Loucy (cell line): ENCODE results near the gene FAM217B.
A peak's percentile ranks its signal among the peaks of the same experiment; 100 is the strongest.

Experiments
- H2AFZ ChIP-seq: fragments of 200-600 bp; sonication (generic); 2 replicates; pipeline ENCODE4 v1.6.0; 2016; ENCODE audit warnings: antibody characterized with exemption, mild to moderate bottlenecking, low read length, moderate library complexity
- H3F3A ChIP-seq: fragments of 200-600 bp; 2 replicates; pipeline ENCODE4 v1.6.0; 2016; ENCODE audit warnings: antibody characterized with exemption, low read depth, mild to moderate bottlenecking
- H3K27me3 ChIP-seq: fragments of 200-600 bp; sonication (generic); 2 replicates; pipeline ENCODE4 v1.6.1; 2014; ENCODE audit warnings: low read length, mild to moderate bottlenecking; ENCODE audit not compliant: insufficient read depth, poor library complexity, severe bottlenecking
- H3K36me3 ChIP-seq: fragments of 200-600 bp; sonication (generic); 2 replicates; pipeline ENCODE4 v1.6.1; 2016; ENCODE audit warnings: low read length; ENCODE audit not compliant: insufficient read depth
- H3K4me1 ChIP-seq: fragments of 200-600 bp; sonication (generic); 2 replicates; pipeline ENCODE4 v1.5.1; 2014; ENCODE audit warnings: low read length, mild to moderate bottlenecking; ENCODE audit not compliant: insufficient read depth, poor library complexity, severe bottlenecking
- H3K4me2 ChIP-seq: fragments of 200-600 bp; sonication (generic); 2 replicates; pipeline ENCODE4 v1.6.0; 2014; ENCODE audit warnings: antibody characterized with exemption, low read length, low read depth, mild to moderate bottlenecking; ENCODE audit not compliant: poor library complexity, severe bottlenecking
- H3K4me3 ChIP-seq: fragments of 200-600 bp; sonication (generic); 2 replicates; pipeline ENCODE4 v1.5.1; 2014; ENCODE audit warnings: low read length, mild to moderate bottlenecking, mixed read lengths; ENCODE audit not compliant: poor library complexity, severe bottlenecking
- H3K79me2 ChIP-seq: fragments of 200-600 bp; sonication (generic); 2 replicates; pipeline ENCODE4 v1.6.1; 2014; ENCODE audit warnings: low read length; ENCODE audit not compliant: insufficient read depth
- H3K9ac ChIP-seq: fragments of 200-600 bp; sonication (generic); 2 replicates; pipeline ENCODE4 v1.6.0; 2014; ENCODE audit warnings: mild to moderate bottlenecking, low read depth, low read length, moderate library complexity; ENCODE audit not compliant: poor library complexity, severe bottlenecking
- H3K9me2 ChIP-seq: fragments of 200-600 bp; sonication (generic); replicated peaks from 2 replicates; pipeline ENCODE4 v1.6.1; 2016; ENCODE audit warnings: low read depth, low read length, mixed read lengths
- H3K9me3 ChIP-seq: fragments of 200-600 bp; sonication (generic); 2 replicates; pipeline ENCODE4 v1.6.1; 2014; ENCODE audit warnings: mild to moderate bottlenecking, antibody characterized with exemption, low read length, low read depth; ENCODE audit not compliant: insufficient read depth
- H4K20me1 ChIP-seq: fragments of 200-600 bp; sonication (generic); 2 replicates; pipeline ENCODE4 v1.6.0; 2014; ENCODE audit warnings: antibody characterized with exemption, low read length, mild to moderate bottlenecking; ENCODE audit not compliant: insufficient read depth, poor library complexity, severe bottlenecking
- EZH2phosphoT487 ChIP-seq: fragments of 200-600 bp; IDR thresholded peaks from 2 replicates; pipeline ENCODE4 v1.6.1; 2018; ENCODE audit warnings: antibody characterized with exemption, mild to moderate bottlenecking, moderate library complexity, borderline replicate concordance
- TF ChIP-seq, protein P1 (sequence below): fragments of 200-600 bp; sonication (generic); conservative IDR thresholded peaks from 2 replicates; pipeline ENCODE4 v1.5.1; 2014; ENCODE audit warnings: mild to moderate bottlenecking, antibody characterized with exemption, low read length

Gene FAM217B

DNA sequence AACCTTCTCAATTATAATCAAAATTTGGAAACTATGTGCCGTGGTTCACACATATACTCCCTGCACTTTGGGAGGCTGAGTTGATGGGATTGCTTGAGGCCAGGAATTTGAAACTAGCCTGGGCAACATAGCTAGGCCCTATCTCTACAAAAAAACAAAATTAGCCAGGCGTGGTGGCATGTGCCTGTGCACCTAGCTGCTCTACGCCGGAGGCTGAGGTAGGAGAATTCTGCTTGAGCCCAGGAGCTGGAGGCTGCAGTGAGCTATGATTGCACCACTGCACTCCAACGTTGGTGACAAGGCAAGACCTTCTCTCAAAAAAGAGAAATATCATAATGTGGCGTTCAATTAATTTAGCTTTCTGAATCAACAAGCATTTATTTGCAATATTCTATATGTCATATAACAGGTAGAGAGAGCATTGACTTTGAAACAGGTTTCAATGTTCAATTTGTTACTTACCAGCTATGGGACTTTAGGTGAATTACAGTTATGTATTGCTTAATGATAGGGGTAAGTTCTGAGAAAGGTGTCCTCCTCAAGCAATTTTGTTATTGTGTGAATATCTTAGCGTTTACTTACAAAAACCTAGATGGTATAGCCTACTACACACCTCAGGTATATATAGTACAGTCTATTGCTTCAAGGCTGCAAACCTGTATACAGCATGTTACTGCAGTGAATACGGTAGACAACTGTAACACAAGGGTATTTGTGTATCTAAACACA lies 4.6 kb upstream of the FAM217B start:
- H3K9me3 ChIP-seq: no peaks in the 10 kb centered on the region
- no peaks in the 10 kb centered on the region for H3K9me2 ChIP-seq
- H3F3A ChIP-seq: 0 out of 2 replicates have a peak, but pooled peaks cover 2% of the 10 kb centered on the region
- H3K4me1 ChIP-seq: peaks cover 16% of the 10 kb centered on the region
- no peak overlapping the region for H3K4me2 ChIP-seq
- H2AFZ ChIP-seq: no peak overlapping the region
- H3K79me2 ChIP-seq: peaks cover 10% of the 10 kb centered on the region; the same call in 1 of the 2 replicates
- H4K20me1 ChIP-seq: no peaks in the 10 kb centered on the region
- no peaks in the 10 kb centered on the region for H3K27me3 ChIP-seq
- TF ChIP-seq, protein P1, sequence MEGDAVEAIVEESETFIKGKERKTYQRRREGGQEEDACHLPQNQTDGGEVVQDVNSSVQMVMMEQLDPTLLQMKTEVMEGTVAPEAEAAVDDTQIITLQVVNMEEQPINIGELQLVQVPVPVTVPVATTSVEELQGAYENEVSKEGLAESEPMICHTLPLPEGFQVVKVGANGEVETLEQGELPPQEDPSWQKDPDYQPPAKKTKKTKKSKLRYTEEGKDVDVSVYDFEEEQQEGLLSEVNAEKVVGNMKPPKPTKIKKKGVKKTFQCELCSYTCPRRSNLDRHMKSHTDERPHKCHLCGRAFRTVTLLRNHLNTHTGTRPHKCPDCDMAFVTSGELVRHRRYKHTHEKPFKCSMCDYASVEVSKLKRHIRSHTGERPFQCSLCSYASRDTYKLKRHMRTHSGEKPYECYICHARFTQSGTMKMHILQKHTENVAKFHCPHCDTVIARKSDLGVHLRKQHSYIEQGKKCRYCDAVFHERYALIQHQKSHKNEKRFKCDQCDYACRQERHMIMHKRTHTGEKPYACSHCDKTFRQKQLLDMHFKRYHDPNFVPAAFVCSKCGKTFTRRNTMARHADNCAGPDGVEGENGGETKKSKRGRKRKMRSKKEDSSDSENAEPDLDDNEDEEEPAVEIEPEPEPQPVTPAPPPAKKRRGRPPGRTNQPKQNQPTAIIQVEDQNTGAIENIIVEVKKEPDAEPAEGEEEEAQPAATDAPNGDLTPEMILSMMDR: no peak
- no peak for TF ChIP-seq EZH2phosphoT487
- H3K36me3 ChIP-seq: no peaks in the 10 kb centered on the region
- no peak overlapping the region for H3K9ac ChIP-seq
- no peak overlapping the region for H3K4me3 ChIP-seq

DNA sequence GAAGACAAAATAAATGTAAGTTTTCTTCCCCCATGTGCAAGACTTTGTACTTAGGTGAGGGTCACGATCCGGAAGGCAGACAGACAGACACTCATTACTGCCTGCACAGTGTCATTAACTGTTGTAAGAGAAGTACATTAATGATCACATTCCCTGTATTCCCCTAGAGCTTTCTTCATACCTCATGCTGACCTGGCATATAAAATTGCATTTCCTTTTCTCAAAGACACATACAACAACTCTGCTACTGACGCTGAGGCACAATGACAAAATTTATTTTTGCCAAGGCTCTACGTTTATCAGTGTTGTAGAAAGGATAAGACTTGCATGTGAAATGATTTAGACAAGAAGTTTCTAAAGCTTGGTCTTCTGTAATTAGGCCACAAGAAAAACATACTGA lies 3.8 kb upstream of the FAM217B start:
- no peak overlapping the region for H3K4me2 ChIP-seq
- H3K9me3 ChIP-seq: no peaks in the 10 kb centered on the region
- peaks cover 19% of the 10 kb centered on the region for H3K4me1 ChIP-seq
- TF ChIP-seq EZH2phosphoT487: no peak
- TF ChIP-seq, protein P1: no peak
- no peaks in the 10 kb centered on the region for H3K36me3 ChIP-seq
- 0 out of 2 replicates have a peak, but pooled peaks cover 2% of the 10 kb centered on the region for H3F3A ChIP-seq
- no peak overlapping the region for H2AFZ ChIP-seq
- no peaks in the 10 kb centered on the region for H3K9me2 ChIP-seq
- H3K27me3 ChIP-seq: no peaks in the 10 kb centered on the region
- H3K9ac ChIP-seq: no peak overlapping the region
- no peaks in the 10 kb centered on the region for H4K20me1 ChIP-seq
- peaks cover 17% of the 10 kb centered on the region; the same call in 1 of the 2 replicates for H3K79me2 ChIP-seq
- H3K4me3 ChIP-seq: no peak overlapping the region

DNA sequence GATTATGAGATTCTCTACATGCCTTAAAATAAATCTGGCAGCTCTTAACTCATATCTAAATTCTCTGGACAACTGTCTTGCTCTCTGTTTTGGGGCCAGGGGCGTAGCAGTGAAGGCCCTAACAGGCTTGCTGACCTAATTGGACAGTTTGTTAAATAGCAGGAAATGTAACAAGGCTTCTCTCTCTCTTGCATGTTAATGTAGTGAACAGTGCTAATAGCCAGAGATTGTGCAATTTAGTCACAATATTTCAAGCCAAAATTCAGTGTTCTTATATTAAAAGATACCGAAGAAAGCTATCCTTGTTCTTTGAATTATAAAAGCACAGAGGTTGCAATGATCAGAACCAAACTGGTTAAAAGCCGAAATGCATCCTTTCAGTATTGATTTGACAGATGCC lies 3.0 kb upstream of the FAM217B start:
- peaks cover 26% of the 10 kb centered on the region for H3K4me1 ChIP-seq
- H3K4me2 ChIP-seq: peak overlapping the region; percentile 57
- H3K27me3 ChIP-seq: no peaks in the 10 kb centered on the region
- H3F3A ChIP-seq: 0 out of 2 replicates have a peak, but pooled peaks cover 2% of the 10 kb centered on the region
- no peaks in the 10 kb centered on the region for H3K36me3 ChIP-seq
- H4K20me1 ChIP-seq: no peaks in the 10 kb centered on the region
- peaks cover 24% of the 10 kb centered on the region for H3K79me2 ChIP-seq
- no peak overlapping the region for H2AFZ ChIP-seq
- no peak for TF ChIP-seq EZH2phosphoT487
- TF ChIP-seq, protein P1: no peak
- H3K4me3 ChIP-seq: no peak overlapping the region
- H3K9me2 ChIP-seq: no peaks in the 10 kb centered on the region
- no peaks in the 10 kb centered on the region for H3K9me3 ChIP-seq
- H3K9ac ChIP-seq: no peak overlapping the region
